ENCODE measurements around the gene BBLN.

GRCh38 chr9:128182893-128183588 is 23.0 kb downstream of the BBLN start:
- no peak for TF ChIP-seq CTCF (IDR thresholded peaks at IDR 0.05)
- TF ChIP-seq REST (IDR thresholded peaks at IDR 0.05; ENCODE audit: insufficient read depth in 1 of 2, low read depth in 2 of 2, low read length in 1 of 2) = no peak
- TF ChIP-seq POLR2AphosphoS5 (IDR thresholded peaks at IDR 0.05; ENCODE audit: low read depth, low read length) = no peak
- no peak for TF ChIP-seq SIN3A (IDR thresholded peaks at IDR 0.05; ENCODE audit: borderline replicate concordance, insufficient read depth, low read depth, low read length)
- no peak for TF ChIP-seq TCF7L2 (IDR thresholded peaks at IDR 0.05; ENCODE audit: low read depth, low read length)

Data from Panc1 (cell line).